ENCODE measurements around the gene MKRN2. TPM values are rescaled to one million over a fixed set of nuclear protein-coding genes. Genes with fewer than 3 reads are reported as not detected.
"Not testable (repeated sequence)": the region's sequence is repeated elsewhere in the genome, so short reads cannot be mapped to it uniquely, and the experiment has no call there.

MKRN2 gene
- total and polyA plus RNA-seq, 4 donors, result 15.7 to 30.8 (median 23.3) TPM

DNA sequence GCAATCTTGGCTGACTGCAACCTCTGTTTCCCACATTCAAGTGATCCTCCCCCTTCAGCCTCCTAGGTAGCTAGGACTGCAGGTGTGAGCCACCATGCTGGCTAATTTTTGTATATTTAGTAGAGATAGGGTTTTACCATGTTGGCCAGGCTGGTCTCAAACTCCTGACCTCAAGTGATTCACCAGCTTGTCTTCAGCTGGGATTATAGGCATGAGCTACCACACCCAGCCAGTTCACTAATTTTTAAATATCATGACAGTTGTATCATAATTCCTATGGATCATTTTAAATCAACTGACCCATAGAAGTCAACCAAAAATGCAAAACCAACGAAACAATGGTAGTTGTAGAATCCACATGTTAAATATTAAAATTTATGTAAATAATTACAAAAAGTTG, 71.9 kb downstream of the MKRN2 start:
- Histone ChIP-seq H3K27ac (ENCODE audit: low read depth in 1 of 2, low read length in 1 of 2) (peak overlapping the region in 1 of 2 donors; percentile 29), H3K4me1 (ENCODE audit: control insufficient read depth in 5 of 5, insufficient read depth in 5 of 5, low read length in 5 of 5) (peaks cover 0 to 20% (median 10%) of the 10 kb centered on the region in 5 donors), H3K36me3 (ENCODE audit: control insufficient read depth in 4 of 4, insufficient read depth in 4 of 4, low read length in 4 of 4) (peaks cover 0 to 2% (median under 1%) of the 10 kb centered on the region in 4 donors), H3K9me3 (ENCODE audit: control insufficient read depth in 4 of 4, insufficient read depth in 3 of 4, low read length in 3 of 4) (no peaks in the 10 kb centered on the region), H3K9ac (ENCODE audit: insufficient read depth in 1 of 2, low read length in 2 of 2) (no peak overlapping the region), H3K27me3 (ENCODE audit: control insufficient read depth in 3 of 3, insufficient read depth in 3 of 3, low read length in 2 of 3) (no peaks in the 10 kb centered on the region), H3K4me3 (no peak overlapping the region)
- ATAC-seq (ENCODE audit: insufficient read depth, low FRiP score) (no peak), DNase-seq (no peak)
- WGBS, 2 donors, result 92 to 93% methylated on average over 1 of the region's 1 CpG
- TF ChIP-seq, protein P1, sequence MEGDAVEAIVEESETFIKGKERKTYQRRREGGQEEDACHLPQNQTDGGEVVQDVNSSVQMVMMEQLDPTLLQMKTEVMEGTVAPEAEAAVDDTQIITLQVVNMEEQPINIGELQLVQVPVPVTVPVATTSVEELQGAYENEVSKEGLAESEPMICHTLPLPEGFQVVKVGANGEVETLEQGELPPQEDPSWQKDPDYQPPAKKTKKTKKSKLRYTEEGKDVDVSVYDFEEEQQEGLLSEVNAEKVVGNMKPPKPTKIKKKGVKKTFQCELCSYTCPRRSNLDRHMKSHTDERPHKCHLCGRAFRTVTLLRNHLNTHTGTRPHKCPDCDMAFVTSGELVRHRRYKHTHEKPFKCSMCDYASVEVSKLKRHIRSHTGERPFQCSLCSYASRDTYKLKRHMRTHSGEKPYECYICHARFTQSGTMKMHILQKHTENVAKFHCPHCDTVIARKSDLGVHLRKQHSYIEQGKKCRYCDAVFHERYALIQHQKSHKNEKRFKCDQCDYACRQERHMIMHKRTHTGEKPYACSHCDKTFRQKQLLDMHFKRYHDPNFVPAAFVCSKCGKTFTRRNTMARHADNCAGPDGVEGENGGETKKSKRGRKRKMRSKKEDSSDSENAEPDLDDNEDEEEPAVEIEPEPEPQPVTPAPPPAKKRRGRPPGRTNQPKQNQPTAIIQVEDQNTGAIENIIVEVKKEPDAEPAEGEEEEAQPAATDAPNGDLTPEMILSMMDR (IDR thresholded peaks at IDR 0.05; ENCODE audit: control extremely low read depth, extremely low read depth), result no peak

DNA sequence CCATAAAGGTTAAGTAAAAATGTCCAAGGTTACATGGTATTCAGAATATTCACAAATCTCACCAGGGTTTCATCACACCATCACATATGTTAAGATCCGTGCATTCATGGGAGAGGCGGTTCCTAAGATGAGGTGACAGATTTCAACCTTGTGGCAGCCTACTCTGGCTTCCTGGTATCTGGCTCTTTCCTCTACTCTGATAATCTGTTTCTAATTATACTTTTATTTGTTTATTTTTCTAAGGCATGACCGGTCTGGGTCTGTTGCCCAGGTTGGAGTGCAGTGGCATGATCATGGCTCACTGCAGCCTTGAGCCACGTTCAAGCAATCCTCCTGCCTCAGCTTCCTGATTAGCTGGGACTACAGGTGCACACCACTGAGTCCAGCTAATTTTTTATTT, 72.7 kb downstream of the MKRN2 start:
- Histone ChIP-seq H3K27me3 (ENCODE audit: control insufficient read depth in 3 of 3, insufficient read depth in 3 of 3, low read length in 2 of 3) (no peaks in the 10 kb centered on the region), H3K9ac (ENCODE audit: insufficient read depth in 1 of 2, low read length in 2 of 2) (no peak overlapping the region), H3K36me3 (ENCODE audit: control insufficient read depth in 4 of 4, insufficient read depth in 4 of 4, low read length in 4 of 4) (peaks cover 0 to 2% (median under 1%) of the 10 kb centered on the region in 4 donors), H3K4me1 (ENCODE audit: control insufficient read depth in 5 of 5, insufficient read depth in 5 of 5, low read length in 5 of 5) (peaks cover 0 to 17% (median 10%) of the 10 kb centered on the region in 5 donors), H3K4me3 (no peak overlapping the region), H3K9me3 (ENCODE audit: control insufficient read depth in 4 of 4, insufficient read depth in 3 of 4, low read length in 3 of 4) (no peaks in the 10 kb centered on the region), H3K27ac (ENCODE audit: low read depth in 1 of 2, low read length in 1 of 2) (peak overlapping the region in 1 of 2 donors; percentile 82)
- ATAC-seq (ENCODE audit: insufficient read depth, low FRiP score), result no peak
- 35 to 47% methylated on average over 4 of the region's 4 CpGs for WGBS, 2 donors
- TF ChIP-seq, protein P1 (IDR thresholded peaks at IDR 0.05; ENCODE audit: control extremely low read depth, extremely low read depth), result no peak
- DNase-seq, result no peak

DNA sequence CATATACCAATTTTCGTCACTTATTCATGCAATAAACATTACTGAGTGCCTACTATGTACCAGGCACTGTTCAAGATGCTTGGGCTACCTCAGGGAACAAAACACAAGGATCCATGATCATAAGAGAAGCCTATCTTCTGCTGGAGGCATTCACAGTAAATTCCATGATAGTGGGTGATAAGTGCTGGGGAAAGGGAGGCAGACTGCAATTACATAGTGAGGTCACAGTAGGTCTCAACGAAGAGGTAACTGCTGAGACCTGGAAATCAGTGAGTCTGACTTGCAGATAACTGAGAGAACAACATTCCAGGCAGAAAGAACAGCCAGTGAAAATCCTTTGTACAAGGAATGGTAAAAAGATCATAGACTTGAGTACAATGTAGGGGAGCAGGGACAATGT, 73.4 kb downstream of the MKRN2 start:
- ATAC-seq (ENCODE audit: insufficient read depth, low FRiP score), result no peak
- peak overlapping the region in 1 of 2 donors; percentile 82 for H3K27ac ChIP-seq (ENCODE audit: low read depth in 1 of 2, low read length in 1 of 2)

DNA sequence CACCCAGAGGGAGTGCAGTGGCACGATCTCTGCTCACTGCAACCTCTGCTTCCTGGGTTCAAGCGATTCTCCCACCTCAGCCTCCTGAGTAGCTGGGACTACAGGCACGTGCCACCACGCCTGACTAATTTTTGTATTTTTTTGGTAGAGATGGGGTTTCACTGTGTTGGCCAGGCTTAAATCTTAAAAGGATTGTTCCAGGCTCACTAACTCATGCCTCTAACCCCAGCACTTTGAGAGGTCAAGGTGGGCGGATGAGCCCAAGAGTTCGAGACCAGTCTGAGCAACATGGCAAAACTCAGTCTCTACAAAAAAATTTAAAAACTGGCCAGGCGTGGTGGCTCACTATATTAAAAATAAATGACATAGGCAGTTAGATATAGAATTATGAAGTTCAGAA, 74.0 kb downstream of the MKRN2 start:
- peaks cover 0 to 18% (median 10%) of the 10 kb centered on the region in 5 donors for H3K4me1 ChIP-seq (ENCODE audit: control insufficient read depth in 5 of 5, insufficient read depth in 5 of 5, low read length in 5 of 5)
- WGBS, 2 donors, result 96 to 98% methylated on average over 7 of the region's 7 CpGs
- H3K36me3 ChIP-seq (ENCODE audit: control insufficient read depth in 4 of 4, insufficient read depth in 4 of 4, low read length in 4 of 4); H3K9ac ChIP-seq (ENCODE audit: insufficient read depth in 1 of 2, low read length in 2 of 2); H3K27me3 ChIP-seq (ENCODE audit: control insufficient read depth in 3 of 3, insufficient read depth in 3 of 3, low read length in 2 of 3); ATAC-seq (ENCODE audit: insufficient read depth, low FRiP score); DNase-seq; H3K4me3 ChIP-seq; H3K9me3 ChIP-seq (ENCODE audit: control insufficient read depth in 4 of 4, insufficient read depth in 3 of 4, low read length in 3 of 4): not testable (repeated sequence)
- peak overlapping the region in 1 of 2 donors; percentile 82 for H3K27ac ChIP-seq (ENCODE audit: low read depth in 1 of 2, low read length in 1 of 2)

More for the DNA sequence above, 73.4 kb downstream of the MKRN2 start:
- Histone ChIP-seq H3K9me3 (ENCODE audit: control insufficient read depth in 4 of 4, insufficient read depth in 3 of 4, low read length in 3 of 4) (no peaks in the 10 kb centered on the region), H3K9ac (ENCODE audit: insufficient read depth in 1 of 2, low read length in 2 of 2) (no peak overlapping the region), H3K36me3 (ENCODE audit: control insufficient read depth in 4 of 4, insufficient read depth in 4 of 4, low read length in 4 of 4) (peaks cover 0 to 3% (median 1%) of the 10 kb centered on the region in 4 donors), H3K4me3 (no peak overlapping the region), H3K4me1 (ENCODE audit: control insufficient read depth in 5 of 5, insufficient read depth in 5 of 5, low read length in 5 of 5) (peaks cover 0 to 18% (median 10%) of the 10 kb centered on the region in 5 donors), H3K27me3 (ENCODE audit: control insufficient read depth in 3 of 3, insufficient read depth in 3 of 3, low read length in 2 of 3) (no peaks in the 10 kb centered on the region)
- TF ChIP-seq, protein P1 (IDR thresholded peaks at IDR 0.05; ENCODE audit: control extremely low read depth, extremely low read depth), result no peak
- 84% methylated on average over 2 of the region's 2 CpGs for WGBS, 2 donors
- no peak for DNase-seq
